ENCODE data around the gene NR1D2.
"Not testable (repeated sequence)": the region's sequence is repeated elsewhere in the genome, so short reads cannot be mapped to it uniquely, and the experiment has no call there.

Gene NR1D2

GRCh38 chr3:23944861-23945662 lies at the start of gene NR1D2:
Gene NR1D2, plus strand, starts transcription at chr3:23945286. Its CDS starts 293 bp downstream, at chr3:23945579.
- DNase-seq: peak; percentile 90

GRCh38 chr3:23900744-23901143 lies 44.3 kb upstream of the NR1D2 start:
- no peak for DNase-seq

- DNase-seq: no peak
Observed at GRCh38 chr3:23904545-23904944, 40.5 kb upstream of the NR1D2 start.

GRCh38 chr3:23909341-23909740 lies 35.7 kb upstream of the NR1D2 start:
- no peak for DNase-seq

GRCh38 chr3:23911397-23911796 lies 33.7 kb upstream of the NR1D2 start:
- DNase-seq: no peak

GRCh38 chr3:23912335-23912734 lies 32.8 kb upstream of the NR1D2 start:
- not testable (repeated sequence) for DNase-seq

GRCh38 chr3:23913182-23913581 lies 31.9 kb upstream of the NR1D2 start:
- DNase-seq: no peak

GRCh38 chr3:23913873-23914743 lies 31.0 kb upstream of the NR1D2 start:
- DNase-seq: no peak

- peak; percentile 63 for DNase-seq
Observed at GRCh38 chr3:23915537-23916108, 29.5 kb upstream of the NR1D2 start.

- DNase-seq: no peak
Observed at GRCh38 chr3:23916152-23916885, 28.8 kb upstream of the NR1D2 start.

GRCh38 chr3:23916886-23917678 lies 28.0 kb upstream of the NR1D2 start, which contains the start of the genes NKIRAS1 and RPL15:
Gene NKIRAS1, minus strand, starts transcription at chr3:23916990. Its CDS starts 6,086 bp downstream, at chr3:23910904.
Gene RPL15, plus strand, starts transcription at chr3:23917132. Its CDS starts 728 bp downstream, at chr3:23917860.
- DNase-seq: peak; percentile 96

- peak; percentile 52 for DNase-seq
Observed at GRCh38 chr3:23917679-23918303, 27.3 kb upstream of the NR1D2 start.

GRCh38 chr3:23918331-23918730 lies 26.8 kb upstream of the NR1D2 start:
- DNase-seq: not testable (repeated sequence)

- DNase-seq: no peak
Observed at GRCh38 chr3:23919628-23920027, 25.5 kb upstream of the NR1D2 start.

- DNase-seq: no peak
Observed at GRCh38 chr3:23920151-23920655, 24.9 kb upstream of the NR1D2 start.

GRCh38 chr3:23921052-23921511 lies 24.0 kb upstream of the NR1D2 start:
- no peak for DNase-seq

- DNase-seq: no peak
Observed at GRCh38 chr3:23923786-23924185, 21.3 kb upstream of the NR1D2 start.

- no peak for DNase-seq
Observed at GRCh38 chr3:23926246-23926645, 18.8 kb upstream of the NR1D2 start.

- DNase-seq: no peak
Observed at GRCh38 chr3:23926736-23927135, 18.4 kb upstream of the NR1D2 start.

GRCh38 chr3:23928524-23928923 lies 16.6 kb upstream of the NR1D2 start:
- no peak for DNase-seq

- no peak for DNase-seq
Observed at GRCh38 chr3:23931597-23931996, 13.5 kb upstream of the NR1D2 start.
